Activated naive CD4-positive, alpha-beta T cell treated with anti-CD3 and anti-CD28 coated beads, Interleukin-2, amount 50 U/mL, for 72 hours (primary cell): ENCODE measurements around the gene TWIST1. TPM values are rescaled to one million over a fixed set of nuclear protein-coding genes. Genes with fewer than 3 reads are reported as not detected.

Experiments used
- ATAC-seq, 2 donors: fragments of 150-1000 bp; cut with Tn5 transposase; 2 replicates each; pipeline ENCODE4 v1.10.0; 2021; ENCODE audit warnings: mild to moderate bottlenecking in 2 of 2, moderate library complexity in 2 of 2
- DNase-seq, 2 donors: peaks; one replicate each; pipeline ENCODE4 v3.0.0; 2021 to 2022; ENCODE audit warnings: low spot score in 2 of 2
- H3K27ac Mint-ChIP-seq, 2 donors: one replicate each; pipeline ENCODE4 v1.8.0; 2022; ENCODE audit warnings: mild to moderate bottlenecking in 2 of 2, mixed read lengths in 2 of 2
- H3K36me3 Mint-ChIP-seq, 2 donors: one replicate each; pipeline ENCODE4 v1.8.0; 2022; ENCODE audit warnings: mixed read lengths in 2 of 2
- H3K9me3 Mint-ChIP-seq, 2 donors: one replicate each; pipeline ENCODE4 v1.8.0; 2022; ENCODE audit warnings: mixed read lengths in 2 of 2
- total RNA-seq, 2 donors: library from RNA; stranded (reverse); gene quantifications; one replicate each; pipeline ENCODE4 v1.2.3, GENCODE V29; 2022

TWIST1 gene
- total RNA-seq: not detected

DNA sequence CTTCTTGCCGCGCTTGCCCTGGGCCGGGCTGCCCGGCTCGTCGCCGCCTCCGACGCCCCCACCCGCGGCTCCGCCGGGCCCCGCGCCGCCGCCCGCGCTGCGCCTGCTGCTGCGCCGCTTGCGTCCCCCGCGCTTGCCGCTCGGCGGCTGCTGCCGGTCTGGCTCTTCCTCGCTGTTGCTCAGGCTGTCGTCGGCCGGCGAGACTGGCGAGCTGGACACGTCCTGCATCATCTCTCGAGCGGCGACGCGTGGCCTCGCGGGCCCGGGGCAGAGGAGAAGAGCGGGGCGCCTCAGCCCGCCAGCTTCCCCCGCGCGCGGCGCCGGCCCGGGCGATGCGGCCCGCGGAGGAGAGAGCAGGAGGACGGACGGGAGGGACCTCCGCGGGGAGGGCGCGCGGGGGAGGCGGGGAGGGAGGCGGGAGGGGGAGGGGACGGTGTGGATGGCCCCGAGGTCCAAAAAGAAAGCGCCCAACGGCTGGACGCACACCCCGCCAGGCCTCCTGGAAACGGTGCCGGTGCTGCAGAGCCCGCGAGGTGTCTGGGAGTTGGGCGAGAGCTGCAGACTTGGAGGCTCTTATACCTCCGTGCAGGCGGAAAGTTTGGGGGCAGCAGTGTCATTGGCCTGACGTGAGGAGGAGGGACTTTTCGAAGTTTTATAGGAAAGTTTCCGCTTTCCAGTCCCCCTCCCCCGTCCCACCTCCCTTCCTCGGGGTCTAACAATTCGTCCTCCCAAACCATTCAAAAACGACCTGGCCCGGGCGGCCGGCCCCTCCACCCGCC lies at the start of gene TWIST1:
TSS of gene TWIST1 (minus strand) at position 546 of the 779 bp plus-strand sequence. CDS start at position 231, 315 bp downstream.
- no peaks in the 10 kb centered on the region for H3K9me3 Mint-ChIP-seq
- peaks cover 0 to 4% of the 10 kb centered on the region in 2 donors for H3K36me3 Mint-ChIP-seq
- ATAC-seq (peak in 1 of 2 donors; percentile 51), DNase-seq (peak in 1 of 2 donors; percentile 4)
- H3K27ac Mint-ChIP-seq: no peak within 1 kb of the TSS

DNA sequence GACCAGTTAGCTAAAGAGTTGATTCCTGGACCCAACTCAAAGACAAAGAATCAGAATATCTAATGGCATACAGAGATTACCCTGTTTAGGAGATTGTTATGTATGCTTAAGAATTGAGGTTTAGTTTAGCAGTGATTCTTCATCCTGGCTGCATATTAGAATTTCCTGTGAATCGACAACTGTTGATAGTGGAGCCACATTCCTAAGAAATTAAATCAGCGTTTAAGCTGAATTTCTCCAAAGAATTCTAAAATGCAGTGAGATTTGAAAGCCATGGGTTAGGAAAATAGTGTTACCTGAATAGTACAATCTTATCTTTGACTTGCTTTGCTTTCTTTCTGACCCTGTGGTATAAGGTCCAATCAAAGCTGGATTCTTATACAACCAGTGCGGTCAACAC lies 44.2 kb upstream of the TWIST1 start:
- H3K9me3 Mint-ChIP-seq: peaks cover 9 to 12% of the 10 kb centered on the region in 2 donors
- ATAC-seq (no peak), DNase-seq (no peak)
- no peak overlapping the region for H3K27ac Mint-ChIP-seq
- no peaks in the 10 kb centered on the region for H3K36me3 Mint-ChIP-seq

DNA sequence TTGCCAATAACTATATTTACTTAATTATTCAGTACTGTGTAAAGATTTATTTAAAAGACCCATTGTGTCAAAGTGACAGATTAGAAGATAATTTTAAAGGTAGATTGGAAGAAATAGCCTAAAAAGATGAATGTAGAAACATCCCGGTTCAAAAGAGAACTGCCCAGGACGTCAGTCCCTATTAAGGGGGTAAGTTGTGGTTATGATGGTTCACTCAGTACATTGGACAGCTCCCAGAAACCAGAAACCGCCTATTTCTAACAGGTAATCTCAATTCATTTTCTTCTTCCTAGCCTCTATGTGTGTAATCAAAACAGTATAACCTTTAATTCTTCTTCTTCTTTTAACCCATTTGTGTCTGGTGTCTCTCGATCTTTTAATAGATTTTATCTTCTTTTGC lies 29.3 kb upstream of the TWIST1 start:
- H3K36me3 Mint-ChIP-seq: peaks cover 15 to 16% of the 10 kb centered on the region in 2 donors
- peaks cover 6 to 10% of the 10 kb centered on the region in 2 donors for H3K9me3 Mint-ChIP-seq
- ATAC-seq: no peak
- no peak overlapping the region for H3K27ac Mint-ChIP-seq
- no peak for DNase-seq

DNA sequence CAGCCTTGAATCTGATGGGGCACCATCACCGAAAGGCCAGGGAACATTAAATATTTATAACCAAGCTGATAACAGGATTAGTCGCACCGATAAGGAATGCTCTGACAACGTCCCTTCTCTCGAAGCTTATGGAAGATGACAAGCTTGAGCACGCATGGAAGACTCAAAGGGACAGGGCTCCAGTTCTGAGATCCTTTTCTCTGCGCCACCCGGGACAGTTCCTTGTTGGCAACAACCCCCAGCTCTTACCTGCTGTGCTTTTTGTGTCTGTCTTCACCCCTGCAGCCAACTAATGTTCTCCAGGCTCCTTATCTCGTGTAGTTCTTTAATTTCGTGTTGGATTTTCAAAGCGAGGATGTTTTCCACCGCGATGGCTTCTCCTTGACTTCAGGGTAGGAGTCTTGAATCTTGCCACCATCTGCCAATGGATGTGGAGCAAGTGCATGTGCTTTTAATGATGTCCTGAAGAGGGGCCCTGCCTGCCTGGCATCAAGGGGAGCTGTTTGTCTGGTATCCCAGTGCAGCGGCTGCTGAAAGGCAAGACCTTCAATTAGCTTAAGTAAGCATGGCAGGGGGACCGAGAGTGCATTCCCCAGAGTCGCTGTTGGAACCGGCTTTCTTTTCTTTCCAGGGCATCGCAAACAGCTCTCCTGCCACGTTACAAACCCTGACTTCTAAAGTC lies 28.1 kb upstream of the TWIST1 start:
- Mint-ChIP-seq H3K9me3 (peaks cover 6 to 7% of the 10 kb centered on the region in 2 donors), H3K36me3 (peaks cover 15 to 16% of the 10 kb centered on the region in 2 donors), H3K27ac (no peak overlapping the region)
- DNase-seq (no peak), ATAC-seq (no peak)

DNA sequence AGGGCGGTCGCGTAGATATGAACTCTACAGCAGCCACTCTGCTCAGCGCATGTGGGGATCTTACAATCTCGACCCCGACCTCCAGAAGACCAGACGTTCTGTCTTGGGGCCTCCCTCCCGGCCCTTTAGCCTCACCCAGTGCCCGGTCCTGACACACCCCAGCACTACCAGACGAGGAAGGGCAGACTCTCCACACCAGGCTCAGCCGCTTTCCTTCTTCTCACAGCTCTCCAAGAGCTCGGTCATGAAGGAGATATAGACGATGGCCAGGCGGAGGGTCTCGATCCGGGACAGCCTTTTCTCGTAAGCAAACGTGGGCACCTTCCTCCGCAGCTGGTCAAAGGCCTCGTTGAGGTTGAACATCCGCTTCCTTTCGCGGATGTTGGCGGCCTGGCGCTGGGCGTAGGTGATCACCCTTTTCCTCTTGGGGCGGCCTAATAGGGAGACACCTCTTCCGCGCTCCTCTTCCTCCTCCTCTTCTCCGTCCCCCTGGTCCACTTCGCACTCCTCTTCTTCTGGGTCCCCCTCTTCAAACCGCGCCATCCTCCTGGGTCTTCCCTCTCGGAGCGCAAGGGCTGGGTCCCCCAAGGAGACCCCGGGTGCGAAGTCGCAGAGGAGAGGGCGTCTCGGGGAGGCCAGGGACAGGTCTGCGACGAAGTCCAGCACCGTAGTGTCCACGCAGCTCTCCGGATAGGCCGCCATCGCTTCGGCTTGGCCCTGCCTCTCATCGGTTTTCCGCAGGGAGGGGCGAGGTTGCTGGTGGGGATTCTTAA lies 27.4 kb upstream of the TWIST1 start, which contains the start of gene FERD3L:
TSS of gene FERD3L (minus strand) at position 761 of the 773 bp plus-strand sequence. CDS start at position 702, 59 bp downstream.
- H3K9me3 Mint-ChIP-seq: peaks cover 6 to 7% of the 10 kb centered on the region in 2 donors
- peaks cover 15 to 16% of the 10 kb centered on the region in 2 donors for H3K36me3 Mint-ChIP-seq
- DNase-seq (no peak), ATAC-seq (no peak)
- no peak within 1 kb of the TSS for H3K27ac Mint-ChIP-seq

DNA sequence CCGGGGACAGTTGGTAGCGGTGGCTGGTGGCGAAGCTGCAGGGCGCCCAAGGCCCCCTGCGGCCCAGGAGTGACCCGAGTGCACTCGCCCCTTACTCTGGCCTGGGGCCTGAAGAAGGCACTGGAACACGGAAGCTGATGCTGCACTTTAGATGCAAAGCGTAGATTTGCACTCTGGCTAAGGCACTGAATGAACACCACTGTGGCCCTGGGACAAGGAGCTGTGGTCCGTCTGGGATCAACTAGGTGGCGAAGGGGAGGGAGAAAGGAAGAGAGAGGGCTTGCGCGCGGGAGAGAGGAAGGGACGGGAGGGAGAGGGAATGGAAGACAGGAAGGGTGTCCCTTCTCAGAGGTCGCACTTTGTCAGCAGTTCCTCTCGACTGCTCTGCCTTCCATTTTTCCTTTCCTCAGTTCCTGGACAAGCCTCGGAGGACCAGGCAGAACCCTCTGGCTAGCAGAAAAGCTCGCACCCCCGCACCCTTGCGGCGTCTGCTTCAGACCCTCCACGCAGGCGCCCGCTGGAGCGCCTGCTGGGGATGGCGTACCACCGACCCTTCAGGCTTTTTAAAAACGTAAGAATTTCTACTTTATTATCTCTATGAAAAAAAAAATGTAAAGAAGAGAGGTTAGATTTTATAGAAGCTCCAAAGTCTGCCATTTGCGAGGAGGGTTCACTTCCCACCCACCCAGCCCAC lies 26.6 kb upstream of the TWIST1 start:
- ATAC-seq (no peak), DNase-seq (no peak)
- peaks cover 15 to 16% of the 10 kb centered on the region in 2 donors for H3K36me3 Mint-ChIP-seq
- H3K9me3 Mint-ChIP-seq: peaks cover 6 to 7% of the 10 kb centered on the region in 2 donors
- H3K27ac Mint-ChIP-seq: no peak overlapping the region

DNA sequence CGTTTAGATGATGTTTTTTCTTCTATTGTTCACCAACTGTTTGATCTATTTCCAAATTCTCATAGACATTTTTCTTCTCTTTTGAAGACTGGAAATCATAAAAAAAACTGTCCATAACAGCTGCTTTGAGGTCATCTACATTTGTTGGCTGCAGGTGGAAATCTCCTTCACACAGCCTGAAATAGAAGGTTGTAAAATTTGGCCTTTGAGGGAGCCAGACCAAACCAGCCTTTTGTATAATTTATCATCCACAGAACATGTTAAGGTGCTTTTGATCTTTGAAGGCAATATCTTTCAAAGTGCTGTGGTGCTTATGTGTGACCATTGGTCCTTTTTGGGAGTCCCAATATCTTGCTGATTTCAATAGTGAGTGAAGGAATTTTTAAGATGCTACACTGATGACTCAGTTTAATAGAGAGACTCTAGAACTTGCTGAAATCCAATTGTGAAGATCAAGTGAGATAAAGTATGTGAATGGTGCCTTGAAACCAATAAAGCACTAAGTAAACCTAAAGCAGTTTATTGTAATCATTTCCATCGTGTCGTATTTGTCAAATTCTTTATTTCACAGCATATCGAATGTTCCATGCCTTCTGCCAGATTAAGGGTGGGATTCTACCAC lies 22.4 kb upstream of the TWIST1 start:
- Mint-ChIP-seq H3K27ac (no peak overlapping the region), H3K36me3 (peaks cover 6 to 11% of the 10 kb centered on the region in 2 donors), H3K9me3 (peaks cover 3 to 4% of the 10 kb centered on the region in 2 donors)
- DNase-seq (no peak), ATAC-seq (no peak)

DNA sequence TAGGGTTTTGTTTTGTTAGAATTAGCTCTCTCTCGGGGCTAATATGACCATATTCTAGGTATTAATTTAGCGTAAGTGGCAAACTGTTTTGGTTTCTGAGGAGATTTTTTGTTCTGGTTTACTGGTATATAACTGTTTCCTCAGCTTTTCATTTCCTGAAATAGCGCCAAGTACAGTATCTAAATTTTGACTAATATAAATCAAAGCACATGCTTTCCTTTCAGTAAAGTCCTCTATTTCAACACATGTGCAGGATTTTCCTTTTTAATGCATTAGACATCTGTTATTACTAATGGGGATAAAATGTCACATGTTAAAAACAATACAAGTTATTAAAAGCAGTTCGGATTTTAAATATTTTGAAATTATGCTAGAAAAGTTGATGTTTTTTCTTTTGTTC lies 16.4 kb upstream of the TWIST1 start:
- Mint-ChIP-seq H3K36me3 (no peaks in the 10 kb centered on the region), H3K27ac (no peak overlapping the region), H3K9me3 (peaks cover 0 to 4% of the 10 kb centered on the region in 2 donors)
- no peak for DNase-seq
- ATAC-seq: no peak

DNA sequence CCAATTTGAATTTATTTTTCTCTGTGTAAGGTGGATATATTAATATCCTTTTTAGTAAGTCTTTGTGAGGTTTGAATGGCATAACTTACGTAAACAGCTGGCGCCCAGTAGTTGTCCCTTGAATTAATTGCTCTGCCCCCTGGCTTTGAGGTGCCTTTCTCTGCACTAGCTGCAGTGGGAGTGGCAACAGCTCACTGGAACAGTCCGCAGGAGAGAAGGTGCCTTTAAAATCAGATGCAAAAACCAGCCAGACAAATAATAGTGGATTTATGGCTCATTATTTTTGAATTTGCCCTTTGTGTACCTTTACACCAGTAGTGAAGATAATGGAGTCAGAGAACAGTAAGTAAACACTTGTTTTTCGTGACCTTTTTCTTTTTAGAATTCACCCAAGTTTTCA lies 16.0 kb upstream of the TWIST1 start:
- H3K27ac Mint-ChIP-seq: no peak overlapping the region
- peaks cover 0 to 4% of the 10 kb centered on the region in 2 donors for H3K9me3 Mint-ChIP-seq
- no peaks in the 10 kb centered on the region for H3K36me3 Mint-ChIP-seq
- no peak for ATAC-seq
- no peak for DNase-seq

DNA sequence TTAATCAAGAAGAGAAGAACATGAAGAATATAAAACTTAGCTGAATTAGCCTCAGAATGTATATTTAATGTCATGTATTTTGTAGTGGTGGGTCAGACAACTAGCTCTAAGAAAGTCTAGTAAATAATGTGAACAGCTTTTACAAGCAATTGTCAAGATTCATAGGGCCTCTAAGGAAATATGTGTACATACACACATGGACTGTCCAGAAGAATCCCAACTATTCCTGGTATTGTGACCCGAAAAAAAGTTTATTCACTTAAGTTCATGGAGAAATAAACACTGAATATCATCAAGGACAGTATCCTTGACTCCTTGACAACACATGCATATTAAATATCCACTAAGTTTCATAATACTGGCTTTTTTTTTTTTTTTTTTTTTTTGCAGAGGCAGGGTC lies 11.4 kb upstream of the TWIST1 start:
- H3K27ac Mint-ChIP-seq: no peak overlapping the region
- DNase-seq: no peak
- no peak for ATAC-seq
- H3K9me3 Mint-ChIP-seq: peaks cover 5 to 6% of the 10 kb centered on the region in 2 donors
- H3K36me3 Mint-ChIP-seq: no peaks in the 10 kb centered on the region

DNA sequence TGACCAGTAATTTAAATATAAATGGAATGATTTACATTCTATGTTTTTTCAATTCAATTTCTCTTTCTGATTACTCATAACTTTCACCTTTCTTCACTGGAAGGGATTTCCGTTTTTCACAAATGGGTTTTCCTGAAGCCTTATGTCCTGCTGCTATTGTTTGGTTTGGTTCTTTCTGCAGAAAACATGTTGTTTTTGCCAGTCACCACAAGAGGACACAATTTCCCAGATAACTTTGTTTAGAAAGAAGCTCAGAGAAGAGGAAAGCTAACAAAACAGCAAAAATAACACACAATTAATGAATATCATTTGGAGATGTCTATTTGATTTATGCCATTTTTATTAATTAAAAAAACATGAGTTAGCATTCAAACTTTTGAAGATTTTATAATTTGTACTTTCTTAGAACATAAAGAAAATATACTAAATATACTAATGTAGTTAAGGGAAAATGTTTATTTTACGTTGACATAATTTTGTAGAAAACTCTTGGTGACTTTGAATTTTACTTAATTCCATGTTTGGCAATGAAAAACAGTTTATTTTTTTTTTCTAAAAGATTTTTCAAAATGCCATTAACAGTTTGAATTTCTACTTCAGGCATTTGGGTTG lies 4.6 kb upstream of the TWIST1 start:
- Mint-ChIP-seq H3K36me3 (no peaks in the 10 kb centered on the region), H3K27ac (no peak overlapping the region), H3K9me3 (no peaks in the 10 kb centered on the region)
- no peak for ATAC-seq
- DNase-seq: no peak

DNA sequence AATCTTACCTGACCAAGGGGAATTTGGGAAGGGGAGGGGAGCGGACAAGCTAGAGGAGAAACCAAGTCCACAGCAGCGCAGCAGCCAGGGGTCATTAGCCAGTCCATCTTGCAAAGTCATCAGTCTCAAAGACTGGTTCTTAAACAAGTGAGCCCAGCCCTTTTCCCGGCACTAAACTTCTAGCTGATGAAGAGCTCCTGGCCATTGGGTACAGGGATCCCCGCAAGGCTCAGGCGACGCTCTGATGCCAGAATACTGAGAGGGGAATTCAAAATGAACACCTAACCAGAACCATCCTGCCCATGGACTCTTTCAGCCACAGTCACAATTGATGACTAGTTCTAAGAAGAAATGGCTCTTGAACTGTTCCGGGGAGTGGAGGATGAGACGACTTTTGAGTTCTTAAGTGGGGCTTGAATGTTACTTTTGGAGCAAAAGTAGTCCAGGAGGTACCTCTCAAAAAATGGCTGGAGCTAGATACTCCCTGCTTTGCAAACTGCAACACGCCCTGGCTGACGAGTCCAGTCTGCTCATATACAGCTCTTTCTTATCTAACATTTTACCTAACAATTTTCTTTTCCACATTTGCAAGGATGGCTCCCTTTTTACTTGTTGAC lies 2.5 kb upstream of the TWIST1 start:
- DNase-seq: no peak
- Mint-ChIP-seq H3K9me3 (no peaks in the 10 kb centered on the region), H3K27ac (no peak overlapping the region), H3K36me3 (no peaks in the 10 kb centered on the region)
- ATAC-seq: no peak

DNA sequence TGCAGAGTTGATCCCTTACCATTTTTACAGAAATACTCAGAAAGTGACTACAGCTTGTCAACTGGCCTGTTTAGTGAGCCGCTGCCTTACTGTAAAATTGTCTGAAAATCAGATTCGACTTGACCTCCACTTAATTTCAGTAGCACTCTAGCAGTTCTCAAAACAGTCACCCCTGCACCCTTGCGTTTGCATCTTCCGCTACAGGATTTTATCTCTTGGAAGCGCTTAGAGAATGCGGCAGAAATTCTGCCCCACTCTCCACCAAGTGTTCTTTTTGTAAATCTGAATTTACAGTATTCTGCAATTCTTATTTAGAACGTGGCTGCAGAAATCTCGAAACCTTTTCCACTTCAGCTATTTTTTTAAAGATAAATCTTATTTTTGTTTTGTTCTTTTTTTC lies 1.9 kb upstream of the TWIST1 start:
- Mint-ChIP-seq H3K9me3 (no peaks in the 10 kb centered on the region), H3K27ac (no peak overlapping the region), H3K36me3 (peaks cover 0 to 4% of the 10 kb centered on the region in 2 donors)
- ATAC-seq (no peak), DNase-seq (no peak)

DNA sequence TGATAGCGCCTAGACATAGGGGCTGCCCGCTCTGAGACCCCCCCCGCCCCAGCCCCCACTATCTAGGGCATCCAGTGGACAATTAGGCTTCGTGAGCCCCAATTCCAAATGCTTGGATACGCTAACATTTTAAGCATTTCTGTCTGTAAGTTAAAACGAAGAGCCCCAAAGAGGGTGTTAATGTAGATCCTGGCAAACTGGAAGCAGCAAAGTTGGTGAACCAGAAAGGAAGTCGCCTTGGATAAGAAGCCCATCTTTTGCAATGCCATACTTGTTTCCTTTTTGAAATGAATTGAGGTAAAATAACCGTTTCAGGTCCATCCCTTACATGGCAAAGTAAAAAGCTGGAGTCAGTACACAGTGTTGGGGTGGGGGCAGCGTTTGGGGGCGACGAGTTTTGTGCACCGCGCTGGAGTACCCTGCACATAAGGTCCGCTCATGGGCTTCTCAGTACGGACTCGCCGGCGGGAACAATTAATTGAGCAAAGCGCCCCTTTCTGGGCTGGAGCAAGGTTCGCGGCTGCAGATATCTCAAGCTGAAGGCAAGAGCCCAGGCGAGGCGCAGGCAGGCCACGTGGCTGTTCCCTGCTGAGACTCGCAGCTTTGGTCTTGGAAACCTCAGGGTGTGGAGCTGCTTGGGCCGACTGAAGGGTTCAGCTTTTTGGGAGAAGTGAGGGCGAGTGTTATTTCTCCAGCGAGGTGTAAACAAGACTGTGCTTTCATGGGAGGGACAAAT lies 1.4 kb upstream of the TWIST1 start:
- DNase-seq (no peak), ATAC-seq (no peak)
- Mint-ChIP-seq H3K27ac (no peak overlapping the region), H3K9me3 (no peaks in the 10 kb centered on the region), H3K36me3 (peaks cover 0 to 4% of the 10 kb centered on the region in 2 donors)
